Stomach (tissue), 4 donors: ENCODE results near the gene ATF7.

Experiments
- CTCF ChIP-seq, 7 experiments: fragments of 450-650 bp in 4 of 7; fragments of 200-600 bp in 3 of 7; sonication (generic) in 3 of 7; IDR thresholded peaks; one replicate each; pipeline ENCODE4 v1.5.1; 2016 to 2019; ENCODE audit warnings: antibody characterized with exemption in 7 of 7, control low read depth in 2 of 7, mild to moderate bottlenecking in 1 of 7
- EP300 ChIP-seq: sonication (generic); formaldehyde crosslinking; IDR thresholded peaks from one replicate; pipeline ENCODE4 v1.6.1; 2017; ENCODE audit warnings: antibody characterized with exemption
- POLR2A ChIP-seq, 4 donors: fragments of 450-650 bp; IDR thresholded peaks; one replicate each; pipeline ENCODE4 v1.6.1; 2016; ENCODE audit warnings: antibody characterized with exemption in 4 of 4, control low read depth in 2 of 4, mild to moderate bottlenecking in 1 of 4, moderate library complexity in 1 of 4

GRCh38 chr12:53474819-53475218, 151.4 kb downstream of the ATF7 start:
- TF ChIP-seq CTCF (IDR thresholded peaks at IDR 0.05) (no peak), POLR2A (IDR thresholded peaks at IDR 0.05) (no peak), EP300 (no peak)
